Osteoblast (primary cell): ENCODE measurements around the gene DUSP9. TPM values are rescaled to one million over a fixed set of nuclear protein-coding genes. Genes with fewer than 3 reads are reported as not detected.

Experiments
- DNase-seq: peaks from one replicate; pipeline ENCODE4 v3.0.0; 2011; ENCODE audit warnings: low spot score, mixed read lengths; ENCODE audit not compliant: insufficient read length; ENCODE audit errors: missing footprints
- H2AFZ ChIP-seq: 2 replicates; pipeline ENCODE4 v1.6.0; 2011; ENCODE audit warnings: mild to moderate bottlenecking, low read length
- H3K27ac ChIP-seq: 2 replicates; pipeline ENCODE4 v1.5.1; 2011; ENCODE audit warnings: mild to moderate bottlenecking, low read depth, low read length, moderate library complexity
- H3K27me3 ChIP-seq: 2 replicates; pipeline ENCODE4 v1.6.0; 2012; ENCODE audit warnings: mild to moderate bottlenecking, control low read depth, inconsistent platforms, low read length, moderate library complexity; ENCODE audit not compliant: insufficient read depth
- H3K36me3 ChIP-seq: 2 replicates; pipeline ENCODE4 v1.5.1; 2011; ENCODE audit warnings: mild to moderate bottlenecking, low read length, control low read depth, moderate library complexity; ENCODE audit not compliant: insufficient read depth
- H3K4me1 ChIP-seq: 2 replicates; pipeline ENCODE4 v1.5.1; 2011; ENCODE audit warnings: mild to moderate bottlenecking, low read length, control low read depth, moderate library complexity; ENCODE audit not compliant: insufficient read depth
- H3K4me2 ChIP-seq: 2 replicates; pipeline ENCODE4 v1.6.0; 2011; ENCODE audit warnings: mild to moderate bottlenecking, low read length; ENCODE audit not compliant: insufficient read depth
- H3K4me3 ChIP-seq: fragments of 200-600 bp; sonication (generic); 3 replicates; pipeline ENCODE4 v1.5.1; 2012; ENCODE audit warnings: mild to moderate bottlenecking, low read length, inconsistent platforms; ENCODE audit not compliant: insufficient read depth
- H3K79me2 ChIP-seq: 2 replicates; pipeline ENCODE4 v1.6.0; 2012; ENCODE audit warnings: mild to moderate bottlenecking, low read length, control low read depth, inconsistent platforms; ENCODE audit not compliant: insufficient read depth
- H3K9me3 ChIP-seq: 2 replicates; pipeline ENCODE4 v1.5.1; 2011; ENCODE audit warnings: low read depth, low read length, control low read depth
- H4K20me1 ChIP-seq: 2 replicates; pipeline ENCODE4 v1.6.0; 2012; ENCODE audit warnings: mild to moderate bottlenecking, low read length, control low read depth; ENCODE audit not compliant: insufficient read depth
- total RNA-seq: library from RNA; depleted of rRNA; stranded (reverse); fragments of >200 nt; gene quantifications from 2 replicates; pipeline ENCODE4 v1.2.3, GENCODE V29; 2012
- TF ChIP-seq, protein P1 (sequence below): IDR thresholded peaks from 2 replicates; pipeline ENCODE4 v1.5.1; 2011; ENCODE audit warnings: mild to moderate bottlenecking, low read depth, low read length, moderate library complexity; ENCODE audit errors: extremely low read depth

Gene DUSP9
- total RNA-seq, 1 donor = under 0.01 TPM

DNA sequence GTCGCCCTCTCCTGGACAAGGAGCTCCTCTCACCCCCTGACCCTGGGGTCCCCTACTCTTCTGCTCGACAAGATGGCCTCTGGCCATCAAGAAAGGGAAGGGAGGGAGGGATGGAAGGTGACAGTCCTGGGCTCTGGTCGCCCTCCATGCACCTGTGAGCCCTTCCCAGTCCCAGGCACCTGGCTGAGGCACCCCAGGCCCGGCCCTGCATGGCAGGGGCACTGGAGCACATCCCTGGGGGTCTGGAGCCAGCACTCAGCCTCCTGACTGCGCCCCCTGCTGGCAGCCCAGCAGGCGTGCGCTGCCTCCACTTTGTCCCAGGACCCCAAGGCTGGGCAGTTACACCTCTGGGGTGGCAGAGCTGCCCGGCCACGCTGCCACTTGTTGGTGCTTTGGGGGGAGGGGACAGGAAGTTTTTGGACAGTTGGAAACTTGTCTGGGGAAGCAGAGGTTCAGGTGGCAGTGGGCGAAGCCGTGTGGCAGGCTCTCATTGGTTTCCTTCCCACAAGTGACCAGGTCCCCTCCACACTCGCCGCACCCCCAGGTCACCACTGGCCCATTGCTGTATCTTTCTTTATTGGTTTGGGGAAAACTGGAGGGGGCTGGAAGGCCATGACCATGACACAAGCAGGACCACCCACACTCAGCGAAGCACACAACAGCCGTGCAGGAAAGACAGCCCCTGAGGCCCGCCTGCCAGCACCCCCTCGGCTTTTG lies 22.3 kb downstream of the DUSP9 start:
- DNase-seq = peak; percentile 93
- Histone ChIP-seq H2AFZ (no peak overlapping the region), H3K79me2 (no peaks in the 10 kb centered on the region)

DNA sequence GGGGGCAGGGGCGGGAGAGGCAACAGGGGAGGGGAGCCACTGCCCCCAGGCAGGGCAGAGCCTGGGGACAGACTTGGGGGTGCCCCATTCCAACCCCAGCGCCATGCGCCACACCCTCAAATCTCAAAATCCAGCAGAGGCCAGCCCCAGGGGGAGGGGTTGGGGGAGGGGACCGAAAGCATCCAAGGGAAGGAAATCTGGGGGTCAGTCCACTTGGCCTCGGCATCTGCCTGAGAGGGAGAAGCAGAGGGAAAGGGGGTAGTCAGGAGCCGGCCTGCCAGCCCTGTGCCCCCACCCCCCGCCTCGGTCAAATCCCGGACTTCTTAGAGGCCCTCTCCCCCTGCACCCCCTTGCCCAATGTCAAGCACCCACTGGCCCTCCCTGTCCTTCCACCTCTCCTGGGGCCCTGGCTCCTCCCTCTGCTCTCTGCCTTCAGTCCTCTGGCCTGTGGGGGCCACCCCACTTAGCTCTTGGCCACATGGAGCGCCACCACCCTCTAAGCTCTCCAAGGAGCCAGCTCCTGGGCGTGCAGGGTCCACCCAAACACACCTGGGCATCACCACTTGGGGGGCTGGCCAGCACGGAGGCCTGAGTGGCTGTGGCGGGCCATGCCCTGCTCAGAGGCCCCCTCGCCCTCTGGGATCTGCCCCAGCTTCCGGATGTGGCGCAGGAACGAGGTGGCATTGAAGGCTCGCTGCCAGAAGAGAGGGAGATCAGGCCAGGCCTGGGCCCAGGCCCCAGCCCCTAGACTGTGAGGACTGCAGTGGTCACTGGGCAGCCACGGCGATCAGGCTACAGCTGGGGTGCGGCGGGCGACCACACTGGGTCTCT lies 23.1 kb downstream of the DUSP9 start:
- Histone ChIP-seq H3K79me2 (no peaks in the 10 kb centered on the region), H3K9me3 (peaks cover 2% of the 10 kb centered on the region), H3K27ac (no peak overlapping the region), H3K4me3 (no peak overlapping the region), H3K36me3 (no peaks in the 10 kb centered on the region), H3K4me1 (no peaks in the 10 kb centered on the region), H3K27me3 (peaks cover 21% of the 10 kb centered on the region), H4K20me1 (no peaks in the 10 kb centered on the region), H3K4me2 (no peak overlapping the region), H2AFZ (no peak overlapping the region)
- DNase-seq = peak; percentile 56
- TF ChIP-seq, protein P1, sequence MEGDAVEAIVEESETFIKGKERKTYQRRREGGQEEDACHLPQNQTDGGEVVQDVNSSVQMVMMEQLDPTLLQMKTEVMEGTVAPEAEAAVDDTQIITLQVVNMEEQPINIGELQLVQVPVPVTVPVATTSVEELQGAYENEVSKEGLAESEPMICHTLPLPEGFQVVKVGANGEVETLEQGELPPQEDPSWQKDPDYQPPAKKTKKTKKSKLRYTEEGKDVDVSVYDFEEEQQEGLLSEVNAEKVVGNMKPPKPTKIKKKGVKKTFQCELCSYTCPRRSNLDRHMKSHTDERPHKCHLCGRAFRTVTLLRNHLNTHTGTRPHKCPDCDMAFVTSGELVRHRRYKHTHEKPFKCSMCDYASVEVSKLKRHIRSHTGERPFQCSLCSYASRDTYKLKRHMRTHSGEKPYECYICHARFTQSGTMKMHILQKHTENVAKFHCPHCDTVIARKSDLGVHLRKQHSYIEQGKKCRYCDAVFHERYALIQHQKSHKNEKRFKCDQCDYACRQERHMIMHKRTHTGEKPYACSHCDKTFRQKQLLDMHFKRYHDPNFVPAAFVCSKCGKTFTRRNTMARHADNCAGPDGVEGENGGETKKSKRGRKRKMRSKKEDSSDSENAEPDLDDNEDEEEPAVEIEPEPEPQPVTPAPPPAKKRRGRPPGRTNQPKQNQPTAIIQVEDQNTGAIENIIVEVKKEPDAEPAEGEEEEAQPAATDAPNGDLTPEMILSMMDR = no peak

More for the DNA sequence above, 22.3 kb downstream of the DUSP9 start:
- Histone ChIP-seq H3K4me1 (no peaks in the 10 kb centered on the region), H3K9me3 (peaks cover 2% of the 10 kb centered on the region), H3K36me3 (no peaks in the 10 kb centered on the region), H3K4me3 (no peak overlapping the region), H3K27ac (no peak overlapping the region), H3K27me3 (peaks cover 21% of the 10 kb centered on the region), H4K20me1 (no peaks in the 10 kb centered on the region), H3K4me2 (no peak overlapping the region)
- TF ChIP-seq, protein P1 = peak; percentile 59

DNA sequence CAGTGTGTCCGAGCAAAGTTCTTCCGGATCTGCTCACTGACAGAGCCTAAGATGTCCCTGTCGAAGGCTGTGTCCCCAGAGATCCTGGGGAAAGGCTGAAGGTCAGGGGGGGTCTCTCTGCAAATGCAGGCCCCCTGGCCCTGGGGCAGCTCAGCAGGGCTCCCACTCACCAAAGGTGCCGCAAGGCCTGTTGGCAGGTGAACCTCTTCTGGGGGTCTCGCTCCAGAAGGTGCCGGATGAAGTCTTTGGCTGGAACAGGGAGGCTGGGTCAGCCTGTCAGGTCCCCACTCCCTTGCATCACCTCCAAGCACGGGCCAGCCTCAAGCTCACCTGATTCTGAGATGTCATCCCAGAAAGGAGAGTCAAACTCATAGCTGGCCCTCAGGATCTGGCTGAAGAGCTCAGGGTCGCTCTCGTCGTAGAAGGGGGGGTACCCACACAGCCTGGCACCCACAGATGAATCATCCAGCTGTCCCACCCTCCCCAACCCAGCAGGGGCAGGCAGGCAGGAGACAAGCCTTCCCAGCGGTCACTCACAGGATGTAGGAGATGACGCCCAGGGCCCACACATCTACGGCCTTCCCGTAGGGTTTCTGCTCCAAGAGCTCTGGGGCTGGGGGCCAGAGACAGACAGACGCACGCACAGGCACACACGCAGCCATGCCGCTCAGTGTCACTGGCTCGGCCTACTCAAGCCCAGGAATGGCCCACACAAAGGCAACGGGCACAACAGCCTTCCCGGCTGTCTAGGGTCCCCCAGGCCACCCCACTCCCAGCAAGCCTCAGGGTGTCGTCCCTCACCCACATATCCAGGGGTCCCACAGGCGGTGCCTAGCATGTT lies 24.0 kb downstream of the DUSP9 start:
- no peak overlapping the region for H2AFZ ChIP-seq
- H4K20me1 ChIP-seq = no peaks in the 10 kb centered on the region
- no peaks in the 10 kb centered on the region for H3K79me2 ChIP-seq
- no peak overlapping the region for H3K4me3 ChIP-seq
- H3K27me3 ChIP-seq = peaks cover 15% of the 10 kb centered on the region
- peak; percentile 80 for DNase-seq
- no peak overlapping the region for H3K27ac ChIP-seq
- H3K36me3 ChIP-seq = no peaks in the 10 kb centered on the region
- no peaks in the 10 kb centered on the region for H3K4me1 ChIP-seq
- no peaks in the 10 kb centered on the region for H3K9me3 ChIP-seq
- TF ChIP-seq, protein P1 = no peak
- no peak overlapping the region for H3K4me2 ChIP-seq
